A549 (cell line): ENCODE data around the gene RTN4R. TPM values are rescaled to one million over a fixed set of nuclear protein-coding genes. Genes with fewer than 3 reads are reported as not detected.

ENCODE experiments used
- ATAC-seq, 2 experiments: fragments of 200-7000 bp in 1 of 2; fragments of >200 bp in 1 of 2; cut with Nextera tagmentation in 1 of 2; cut with Tn5 transposase in 1 of 2; 3 replicates each; pipeline versions ENCODE4 v1.8.0 to v1.9.1; 2018 to 2020; ENCODE audit warnings: mild to moderate bottlenecking in 1 of 2, moderate library complexity in 1 of 2
- CTCF ChIA-PET: fragments of 300-600 bp; sonication (Branson Sonifier 250); formaldehyde crosslinking; extraction: SDS; loops from one replicate; lab custom pipeline; 2021; ENCODE audit warnings: antibody characterized with exemption, inconsistent platforms; lab: Yijun Ruan, JAX
- POLR2A ChIA-PET: fragments of 350-600 bp; formaldehyde crosslinking; extraction: SDS; loops from one replicate; lab custom pipeline; 2021; ENCODE audit warnings: antibody characterized with exemption, inconsistent platforms; lab: Yijun Ruan, JAX
- DNase-seq, 2 experiments: peaks; one replicate each; pipeline versions ENCODE4 v3.0.0 to v3.0.0-alpha.2; 2011 to 2016; ENCODE audit warnings: low read depth in 1 of 2, low spot score in 1 of 2
- FAIRE-seq: peaks from 2 replicates; lab custom pipeline; 2011; peaks lifted over from hg19 to GRCh38; lab: Jason Lieb, UNC
- H3K27ac ChIP-seq, 2 experiments: fragments of >200 bp; sonication (Bioruptor Twin); formaldehyde crosslinking; 3 replicates each; pipeline ENCODE4 v1.5.1; 2016 to 2017
- H3K4me1 ChIP-seq: fragments of >200 bp; sonication (Bioruptor Twin); formaldehyde crosslinking; 3 replicates; pipeline ENCODE4 v1.6.1; 2016
- H3K4me2 ChIP-seq: fragments of >200 bp; sonication (Bioruptor Twin); formaldehyde crosslinking; 3 replicates; pipeline ENCODE4 v1.6.1; 2016
- H3K4me3 ChIP-seq: fragments of >200 bp; sonication (Bioruptor Twin); formaldehyde crosslinking; 3 replicates; pipeline ENCODE4 v1.5.1; 2016
- H3K9me3 ChIP-seq: fragments of >200 bp; sonication (Bioruptor Twin); formaldehyde crosslinking; 3 replicates; pipeline ENCODE4 v1.6.1; 2016
- CBX2 ChIP-seq: fragments of 200-600 bp; sonication (generic); IDR thresholded peaks from 2 replicates; pipeline ENCODE4 v1.6.1; 2016; ENCODE audit warnings: low read depth, mild to moderate bottlenecking, borderline replicate concordance
- EHMT2 ChIP-seq: fragments of 200-600 bp; sonication (generic); IDR thresholded peaks from 2 replicates; pipeline ENCODE4 v1.6.1; 2016; ENCODE audit warnings: antibody characterized with exemption, low read depth, mild to moderate bottlenecking, moderate library complexity
- EP300 ChIP-seq, 2 experiments: fragments of >200 bp; sonication (Bioruptor Twin); formaldehyde crosslinking; IDR thresholded peaks; 2 replicates in 1 of 2; 3 replicates in 1 of 2; pipeline ENCODE4 v1.6.1; 2016 to 2017
- FOSB ChIP-seq: fragments of 250-450 bp; sonication (Bioruptor Pico); IDR thresholded peaks from 2 replicates; pipeline ENCODE4 v1.5.0; 2020; ENCODE audit warnings: mild to moderate bottlenecking, moderate library complexity
- HDAC2 ChIP-seq: fragments of 200-600 bp; sonication (generic); IDR thresholded peaks from 2 replicates; pipeline ENCODE4 v1.6.1; 2016
- HOXB13 ChIP-seq: fragments of 250-450 bp; sonication (Bioruptor Pico); IDR thresholded peaks from 2 replicates; pipeline ENCODE4 v1.5.0; 2020; ENCODE audit warnings: low read depth, mild to moderate bottlenecking, moderate library complexity
- JUN ChIP-seq, 2 experiments: fragments of >200 bp; sonication (Bioruptor Twin); formaldehyde crosslinking; IDR thresholded peaks; 2 replicates in 1 of 2; 3 replicates in 1 of 2; pipeline ENCODE4 v1.6.1; 2016 to 2017
- KDM1A ChIP-seq: fragments of 200-600 bp; sonication (generic); IDR thresholded peaks from 2 replicates; pipeline ENCODE4 v1.6.1; 2016; ENCODE audit warnings: low read depth, mild to moderate bottlenecking
- NFE2L2 ChIP-seq: fragments of 150-350 bp; conservative IDR thresholded peaks from 2 replicates; pipeline ENCODE4 v1.6.1; 2014; ENCODE audit warnings: low read length
- PHF8 ChIP-seq: fragments of 200-600 bp; sonication (generic); IDR thresholded peaks from 2 replicates; pipeline ENCODE4 v1.6.1; 2016; ENCODE audit warnings: low read depth, mild to moderate bottlenecking, antibody characterized with exemption, moderate library complexity, borderline replicate concordance
- POLR2A ChIP-seq: IDR thresholded peaks from 2 replicates; pipeline ENCODE4 v1.6.1; 2012; ENCODE audit warnings: mild to moderate bottlenecking, low read length
- RNF2 ChIP-seq: fragments of 200-600 bp; sonication (generic); IDR thresholded peaks from 2 replicates; pipeline ENCODE4 v1.6.1; 2016; ENCODE audit warnings: low read depth, mild to moderate bottlenecking, antibody characterized with exemption, moderate library complexity, borderline replicate concordance
- SMC3 ChIP-seq: fragments of >200 bp; sonication (Bioruptor Twin); formaldehyde crosslinking; IDR thresholded peaks from 3 replicates; pipeline ENCODE4 v1.6.1; 2018; ENCODE audit warnings: inconsistent platforms
- SREBF2 ChIP-seq: fragments of 450-650 bp; IDR thresholded peaks from 2 replicates; pipeline ENCODE4 v1.6.1; 2014; ENCODE audit warnings: mild to moderate bottlenecking, moderate library complexity
- ZFP36 ChIP-seq: fragments of 450-650 bp; IDR thresholded peaks from 2 replicates; pipeline ENCODE4 v1.6.1; 2014; ENCODE audit warnings: borderline replicate concordance; ENCODE audit not compliant: partially characterized antibody
- ZNF302 ChIP-seq: fragments of 250-450 bp; sonication (Bioruptor Pico); IDR thresholded peaks from 2 replicates; pipeline ENCODE4 v1.9.0; 2021; ENCODE audit warnings: inconsistent platforms, mild to moderate bottlenecking, moderate library complexity
- ZSCAN20 ChIP-seq: fragments of 250-450 bp; sonication (Bioruptor Pico); IDR thresholded peaks from 2 replicates; pipeline ENCODE4 v1.8.0; 2022; ENCODE audit warnings: mild to moderate bottlenecking, moderate library complexity
- WGBS: methylation state at CpG from one replicate; pipeline ENCODE4 v1.1.6; 2017; ENCODE audit errors: missing lambda C conversion rate; 5-methylcytosine and 5-hydroxymethylcytosine counted together
- polyA plus RNA-seq, 4 experiments: library from polyadenylated mRNA; depleted of rRNA in 3 of 4; stranded (reverse); fragments of >200 nt; fragmentation: RNase III in 1 of 4; extraction: RNeasy Plus Mini Kit Qiagen cat#74134 plus additional on column Dnase treatment in 1 of 4; gene quantifications; 2 replicates in 3 of 4; 3 replicates in 1 of 4; pipeline ENCODE4 v1.2.3, GENCODE V29; 2011 to 2017
- TF ChIP-seq, protein P1 (sequence below): fragments of >200 bp; sonication (Bioruptor Twin); formaldehyde crosslinking; IDR thresholded peaks from 3 replicates; pipeline ENCODE4 v1.5.1; 2016
- TF ChIP-seq, protein P2 (sequence below): fragments of 250-450 bp; sonication (Bioruptor Pico); IDR thresholded peaks from 2 replicates; pipeline ENCODE4 v1.5.0; 2020; ENCODE audit warnings: low read depth, mild to moderate bottlenecking, moderate library complexity
- TF ChIP-seq, protein P3 (sequence below): IDR thresholded peaks from 2 replicates; pipeline ENCODE4 v1.6.1; 2012
- TF ChIP-seq, protein P4 (sequence below): fragments of 450-650 bp; IDR thresholded peaks from 2 replicates; pipeline ENCODE4 v1.6.1; 2014; ENCODE audit warnings: antibody characterized with exemption
- TF ChIP-seq, protein P5 (sequence below): fragments of 250-450 bp; sonication (Bioruptor Pico); IDR thresholded peaks from 2 replicates; pipeline ENCODE4 v1.5.0; 2021; ENCODE audit warnings: mild to moderate bottlenecking, moderate library complexity, borderline replicate concordance

The RTN4R gene
- polyA plus RNA-seq, 2 of the 4 experiments (the other 2 are of a cell fraction), result 1.0 to 2.7 TPM

DNA sequence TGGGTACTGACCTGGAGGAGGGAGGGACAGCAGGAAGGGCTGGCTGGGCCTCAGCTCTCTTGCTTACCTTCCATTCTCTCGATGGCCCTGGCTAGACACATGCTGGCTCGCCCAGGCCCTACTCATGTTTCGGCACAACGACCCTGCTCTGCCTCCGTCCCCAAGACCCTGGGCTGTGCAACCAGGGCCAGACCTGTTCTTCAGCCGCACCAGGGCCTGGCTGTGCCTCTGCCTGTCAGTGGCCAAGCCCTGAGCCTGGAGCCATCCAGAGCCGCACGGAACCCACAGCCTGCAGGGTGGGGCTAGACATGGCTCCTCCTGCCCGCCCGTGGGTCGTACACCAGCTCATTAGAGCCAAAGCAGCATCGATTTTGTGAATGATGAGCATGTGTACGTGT lies 47.5 kb downstream of the RTN4R start:
- Histone ChIP-seq H3K9me3 (no peaks in the 10 kb centered on the region), H3K27ac (no peak overlapping the region), H3K4me2 (no peak overlapping the region)
- ChIA-PET CTCF (no interaction called here), POLR2A (no interaction called here)
- ATAC-seq (no peak), DNase-seq (no peak)
- WGBS, result 44% methylated on average over 2 of the region's 13 CpGs
- TF ChIP-seq, protein P1, sequence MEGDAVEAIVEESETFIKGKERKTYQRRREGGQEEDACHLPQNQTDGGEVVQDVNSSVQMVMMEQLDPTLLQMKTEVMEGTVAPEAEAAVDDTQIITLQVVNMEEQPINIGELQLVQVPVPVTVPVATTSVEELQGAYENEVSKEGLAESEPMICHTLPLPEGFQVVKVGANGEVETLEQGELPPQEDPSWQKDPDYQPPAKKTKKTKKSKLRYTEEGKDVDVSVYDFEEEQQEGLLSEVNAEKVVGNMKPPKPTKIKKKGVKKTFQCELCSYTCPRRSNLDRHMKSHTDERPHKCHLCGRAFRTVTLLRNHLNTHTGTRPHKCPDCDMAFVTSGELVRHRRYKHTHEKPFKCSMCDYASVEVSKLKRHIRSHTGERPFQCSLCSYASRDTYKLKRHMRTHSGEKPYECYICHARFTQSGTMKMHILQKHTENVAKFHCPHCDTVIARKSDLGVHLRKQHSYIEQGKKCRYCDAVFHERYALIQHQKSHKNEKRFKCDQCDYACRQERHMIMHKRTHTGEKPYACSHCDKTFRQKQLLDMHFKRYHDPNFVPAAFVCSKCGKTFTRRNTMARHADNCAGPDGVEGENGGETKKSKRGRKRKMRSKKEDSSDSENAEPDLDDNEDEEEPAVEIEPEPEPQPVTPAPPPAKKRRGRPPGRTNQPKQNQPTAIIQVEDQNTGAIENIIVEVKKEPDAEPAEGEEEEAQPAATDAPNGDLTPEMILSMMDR, result no peak
- TF ChIP-seq JUN (IDR thresholded peaks at IDR 0.05), result no peak
- TF ChIP-seq ZSCAN20 (CRISPR knock-in tag), result no peak
- TF ChIP-seq RNF2, result no peak
- no peak for TF ChIP-seq NFE2L2
- no peak for TF ChIP-seq HDAC2
- TF ChIP-seq SREBF2, result no peak
- no peak for TF ChIP-seq KDM1A
- TF ChIP-seq, protein P2, sequence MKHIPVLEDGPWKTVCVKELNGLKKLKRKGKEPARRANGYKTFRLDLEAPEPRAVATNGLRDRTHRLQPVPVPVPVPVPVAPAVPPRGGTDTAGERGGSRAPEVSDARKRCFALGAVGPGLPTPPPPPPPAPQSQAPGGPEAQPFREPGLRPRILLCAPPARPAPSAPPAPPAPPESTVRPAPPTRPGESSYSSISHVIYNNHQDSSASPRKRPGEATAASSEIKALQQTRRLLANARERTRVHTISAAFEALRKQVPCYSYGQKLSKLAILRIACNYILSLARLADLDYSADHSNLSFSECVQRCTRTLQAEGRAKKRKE (CRISPR knock-in tag), result no peak
- TF ChIP-seq, protein P3, sequence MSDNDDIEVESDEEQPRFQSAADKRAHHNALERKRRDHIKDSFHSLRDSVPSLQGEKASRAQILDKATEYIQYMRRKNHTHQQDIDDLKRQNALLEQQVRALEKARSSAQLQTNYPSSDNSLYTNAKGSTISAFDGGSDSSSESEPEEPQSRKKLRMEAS, result no peak
- no peak for TF ChIP-seq PHF8
- TF ChIP-seq SMC3, result no peak
- no peak for TF ChIP-seq EHMT2
- TF ChIP-seq POLR2A, result no peak
- TF ChIP-seq, all 56 proteins: peak for 0
- no peak overlapping the region for H3K4me3 ChIP-seq
- peaks cover 7% of the 10 kb centered on the region; the same call in 1 of the 3 replicates for H3K4me1 ChIP-seq
- FAIRE-seq, result no peak

DNA sequence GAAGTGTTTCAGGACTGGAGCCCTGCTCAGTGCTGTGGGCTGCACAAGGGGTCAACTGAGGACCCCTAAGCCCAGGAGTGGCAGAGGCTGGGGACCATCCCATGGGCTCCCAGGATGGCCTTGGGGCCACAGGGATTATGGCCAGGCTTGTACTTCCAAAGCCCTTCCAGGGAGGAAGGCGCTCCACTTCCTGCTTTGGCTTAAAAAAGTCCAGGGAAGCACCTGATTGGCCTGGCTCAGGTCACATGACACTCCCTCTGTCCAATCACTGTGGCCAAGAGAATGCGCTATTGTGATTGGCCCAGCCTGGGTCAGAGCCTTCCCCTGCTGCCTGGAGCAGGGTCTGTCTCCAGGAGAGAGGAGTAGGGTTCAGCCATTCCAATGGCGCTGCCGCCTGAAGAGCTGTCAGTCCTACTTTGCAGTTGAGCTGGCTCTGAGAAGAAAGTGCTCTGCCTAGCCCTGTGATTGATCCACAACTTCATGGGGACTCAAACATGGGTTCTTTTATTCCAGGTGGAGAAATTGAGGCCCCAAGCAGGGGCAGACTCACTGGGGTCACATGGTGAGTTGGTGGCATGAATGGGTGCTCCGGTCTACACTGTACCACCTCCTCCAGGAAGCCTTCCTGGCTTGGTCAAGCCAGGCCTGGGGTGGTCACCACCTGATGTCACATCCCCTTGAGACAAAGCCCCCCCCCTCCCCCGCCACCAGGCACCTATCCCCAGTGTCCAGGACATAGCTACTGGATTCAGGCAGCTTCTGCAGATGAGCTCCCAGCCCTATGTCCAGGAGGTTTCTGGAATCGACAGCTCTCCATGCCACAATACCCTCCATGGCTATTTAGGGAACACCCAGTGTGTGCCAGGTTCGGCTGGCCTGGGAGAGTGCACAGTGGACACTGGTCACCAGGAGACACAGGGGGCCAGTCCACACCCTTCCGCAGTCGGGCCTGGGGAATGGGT lies 48.2 kb downstream of the RTN4R start:
- Histone ChIP-seq H3K4me2 (no peak overlapping the region), H3K4me1 (peaks cover 7% of the 10 kb centered on the region; the same call in 1 of the 3 replicates)
- ATAC-seq, result peak in 1 of 2 experiments; percentile 51; a peak in 3 of 6 replicates
- DNase-seq, result peak in 1 of 2 experiments; percentile 17
- TF ChIP-seq, protein P4, sequence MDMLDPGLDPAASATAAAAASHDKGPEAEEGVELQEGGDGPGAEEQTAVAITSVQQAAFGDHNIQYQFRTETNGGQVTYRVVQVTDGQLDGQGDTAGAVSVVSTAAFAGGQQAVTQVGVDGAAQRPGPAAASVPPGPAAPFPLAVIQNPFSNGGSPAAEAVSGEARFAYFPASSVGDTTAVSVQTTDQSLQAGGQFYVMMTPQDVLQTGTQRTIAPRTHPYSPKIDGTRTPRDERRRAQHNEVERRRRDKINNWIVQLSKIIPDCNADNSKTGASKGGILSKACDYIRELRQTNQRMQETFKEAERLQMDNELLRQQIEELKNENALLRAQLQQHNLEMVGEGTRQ, result peak; percentile 53
- peak; percentile 35 for TF ChIP-seq ZFP36
- TF ChIP-seq HOXB13 (CRISPR knock-in tag), result no peak
- TF ChIP-seq, all 56 proteins: peak for 2
- no peak for FAIRE-seq
- ChIA-PET POLR2A (no interaction called here), CTCF (no interaction called here)
- 79% methylated on average over 9 of the region's 10 CpGs for WGBS
- no peak overlapping the region for H3K4me3 ChIP-seq
- H3K27ac ChIP-seq, result no peak overlapping the region
- H3K9me3 ChIP-seq, result no peaks in the 10 kb centered on the region

DNA sequence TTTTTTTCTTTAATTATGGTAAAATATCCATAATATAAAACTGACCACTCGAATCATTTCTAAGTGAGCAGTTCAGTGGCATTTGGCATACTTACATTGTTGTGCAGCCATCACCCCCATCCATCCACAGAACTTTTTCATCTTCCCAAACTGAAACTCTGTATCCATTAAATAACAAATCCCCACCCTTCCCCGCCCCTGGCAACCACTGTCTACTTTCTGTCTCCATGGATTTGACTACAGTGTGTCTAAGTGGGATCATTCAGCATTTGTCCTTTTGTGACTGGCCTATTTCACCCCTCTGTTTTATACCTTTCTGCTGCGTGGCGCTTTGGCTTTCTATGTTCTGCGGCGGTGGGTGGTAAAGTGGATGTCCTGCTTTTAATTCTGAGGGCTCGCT lies 49.1 kb downstream of the RTN4R start:
- H3K4me3 ChIP-seq, result no peak overlapping the region
- H3K4me2 ChIP-seq, result no peak overlapping the region
- DNase-seq (no peak), ATAC-seq (no peak), FAIRE-seq (no peak)
- no peak overlapping the region for H3K27ac ChIP-seq
- 98% methylated on average over 6 of the region's 7 CpGs for WGBS
- H3K4me1 ChIP-seq, result peaks cover 7% of the 10 kb centered on the region; the same call in 1 of the 3 replicates
- ChIA-PET POLR2A (no interaction called here), CTCF (no interaction called here)
- no peaks in the 10 kb centered on the region for H3K9me3 ChIP-seq
- TF ChIP-seq EP300 (IDR thresholded peaks at IDR 0.05), result no peak
- TF ChIP-seq ZSCAN20 (CRISPR knock-in tag), result no peak
- no peak for TF ChIP-seq JUN (IDR thresholded peaks at IDR 0.05)
- TF ChIP-seq, protein P5, sequence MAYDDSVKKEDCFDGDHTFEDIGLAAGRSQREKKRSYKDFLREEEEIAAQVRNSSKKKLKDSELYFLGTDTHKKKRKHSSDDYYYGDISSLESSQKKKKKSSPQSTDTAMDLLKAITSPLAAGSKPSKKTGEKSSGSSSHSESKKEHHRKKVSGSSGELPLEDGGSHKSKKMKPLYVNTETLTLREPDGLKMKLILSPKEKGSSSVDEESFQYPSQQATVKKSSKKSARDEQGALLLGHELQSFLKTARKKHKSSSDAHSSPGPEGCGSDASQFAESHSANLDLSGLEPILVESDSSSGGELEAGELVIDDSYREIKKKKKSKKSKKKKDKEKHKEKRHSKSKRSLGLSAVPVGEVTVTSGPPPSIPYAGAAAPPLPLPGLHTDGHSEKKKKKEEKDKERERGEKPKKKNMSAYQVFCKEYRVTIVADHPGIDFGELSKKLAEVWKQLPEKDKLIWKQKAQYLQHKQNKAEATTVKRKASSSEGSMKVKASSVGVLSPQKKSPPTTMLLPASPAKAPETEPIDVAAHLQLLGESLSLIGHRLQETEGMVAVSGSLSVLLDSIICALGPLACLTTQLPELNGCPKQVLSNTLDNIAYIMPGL (CRISPR knock-in tag), result no peak
- TF ChIP-seq EHMT2, result no peak
- TF ChIP-seq FOSB (CRISPR knock-in tag), result no peak
- TF ChIP-seq SREBF2, result no peak
- TF ChIP-seq CBX2, result no peak
- no peak for TF ChIP-seq HOXB13 (CRISPR knock-in tag)
- TF ChIP-seq ZNF302 (CRISPR knock-in tag), result no peak
